GM23248 (cell line): ENCODE measurements around the gene ACOT7. TPM values are rescaled to one million over a fixed set of nuclear protein-coding genes. Genes with fewer than 3 reads are reported as not detected.

ENCODE experiments used
- DNase-seq: peaks from one replicate; pipeline ENCODE4 v3.0.0-alpha.2; 2015
- H2AFZ ChIP-seq: fragments of 200-600 bp; sonication (generic); 2 replicates; pipeline ENCODE4 v1.6.1; 2016; ENCODE audit warnings: antibody characterized with exemption
- H3F3A ChIP-seq: fragments of 200-600 bp; sonication (generic); 2 replicates; pipeline ENCODE4 v1.6.1; 2016; ENCODE audit warnings: mild to moderate bottlenecking, antibody characterized with exemption, mixed run types; ENCODE audit not compliant: insufficient read depth
- H3K27ac ChIP-seq: fragments of 200-600 bp; sonication (generic); 2 replicates; pipeline ENCODE4 v1.5.1; 2016; ENCODE audit warnings: mild to moderate bottlenecking
- H3K27me3 ChIP-seq: fragments of 200-600 bp; sonication (generic); replicated peaks from 2 replicates; pipeline ENCODE4 v1.6.1; 2016; ENCODE audit warnings: mild to moderate bottlenecking; ENCODE audit not compliant: insufficient read depth
- H3K36me3 ChIP-seq: fragments of 200-600 bp; sonication (generic); 2 replicates; pipeline ENCODE4 v1.6.1; 2016; ENCODE audit warnings: low read depth, mild to moderate bottlenecking
- H3K4me1 ChIP-seq: fragments of 200-600 bp; sonication (generic); 2 replicates; pipeline ENCODE4 v1.6.1; 2016; ENCODE audit warnings: mild to moderate bottlenecking; ENCODE audit not compliant: insufficient read depth
- H3K4me2 ChIP-seq: fragments of 200-600 bp; sonication (generic); one replicate; pipeline ENCODE4 v1.6.1; 2016; ENCODE audit warnings: mild to moderate bottlenecking; ENCODE audit not compliant: unreplicated experiment
- H3K4me3 ChIP-seq: fragments of 200-600 bp; sonication (generic); 2 replicates; pipeline ENCODE4 v1.5.1; 2016; ENCODE audit warnings: mild to moderate bottlenecking
- H3K79me2 ChIP-seq: fragments of 200-600 bp; sonication (generic); 2 replicates; pipeline ENCODE4 v1.6.1; 2016; ENCODE audit warnings: mild to moderate bottlenecking; ENCODE audit not compliant: insufficient read depth
- H3K9ac ChIP-seq: fragments of 200-600 bp; sonication (generic); 2 replicates; pipeline ENCODE4 v1.6.1; 2016; ENCODE audit warnings: mild to moderate bottlenecking
- H3K9me2 ChIP-seq: fragments of 200-600 bp; sonication (generic); 2 replicates; pipeline ENCODE4 v1.6.1; 2016; ENCODE audit warnings: mixed run types, mild to moderate bottlenecking, moderate library complexity; ENCODE audit not compliant: insufficient read depth
- H3K9me3 ChIP-seq: fragments of 200-600 bp; sonication (generic); one replicate; pipeline ENCODE4 v1.6.1; 2017; ENCODE audit warnings: low read depth
- H4K20me1 ChIP-seq: fragments of 200-600 bp; sonication (generic); 2 replicates; pipeline ENCODE4 v1.6.0; 2016; ENCODE audit not compliant: insufficient read depth
- EZH2 ChIP-seq: fragments of 200-600 bp; sonication (generic); IDR thresholded peaks from 2 replicates; pipeline ENCODE4 v1.6.1; 2018; ENCODE audit warnings: antibody characterized with exemption, mild to moderate bottlenecking; ENCODE audit not compliant: insufficient read depth, poor library complexity, severe bottlenecking
- EZH2phosphoT487 ChIP-seq: fragments of 200-600 bp; sonication (generic); IDR thresholded peaks from 2 replicates; pipeline ENCODE4 v1.6.1; 2018; ENCODE audit warnings: antibody characterized with exemption, moderate library complexity, mild to moderate bottlenecking, low read depth; ENCODE audit not compliant: insufficient read depth
- WGBS, 2 experiments: methylation state at CpG; one replicate each; pipeline ENCODE4 v1.1.6; 2015 to 2017; ENCODE audit warnings: low lambda C conversion rate in 2 of 2, low coverage in 1 of 2; ENCODE audit errors: missing lambda C conversion rate in 2 of 2; 5-methylcytosine and 5-hydroxymethylcytosine counted together
- in situ Hi-C: fragments of 300-500 bp; cut with MboI; formaldehyde crosslinking; loops from 2 replicates; pipeline ENCODE4 v1.15.0; 2020
- polyA plus RNA-seq: library from polyadenylated mRNA; unstranded; fragments of >200 nt; fragmentation: Nextera tagmentation; extraction: Ambion mirVana; gene quantifications from 2 replicates; pipeline ENCODE4 v1.2.1, GENCODE V29; 2016
- total RNA-seq: library from RNA; depleted of rRNA; stranded (reverse); fragments of >200 nt; shearing (Covaris generic); gene quantifications from 2 replicates; pipeline ENCODE4 v1.2.3, GENCODE V29; 2014

The ACOT7 gene
- total and polyA plus RNA-seq, 2 experiments from 2014 or later: 25.7 to 74.7 TPM

DNA sequence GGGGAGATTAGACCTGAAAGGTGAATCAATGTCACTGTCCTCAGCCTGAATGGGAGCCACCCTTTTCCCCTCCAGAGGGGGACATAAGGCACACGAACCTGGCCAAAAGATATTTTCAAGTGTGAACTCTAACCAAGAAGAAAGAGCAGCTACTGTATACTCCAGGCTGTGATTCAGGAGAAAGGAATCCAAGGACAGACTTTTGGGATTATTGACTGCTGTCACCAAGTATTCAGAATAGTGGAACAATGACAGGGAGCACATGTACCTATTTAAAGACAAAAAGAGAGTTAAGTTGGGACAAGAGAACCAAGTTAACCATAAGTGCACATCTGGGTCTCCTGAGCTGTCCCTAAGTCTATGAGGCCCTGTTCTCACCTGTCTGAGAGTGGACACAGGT, 160.2 kb downstream of the ACOT7 start:
- Histone ChIP-seq H3K27me3 (no peaks in the 10 kb centered on the region), H3K27ac (no peak overlapping the region), H3K9me3 (no peaks in the 10 kb centered on the region), H3K4me3 (no peak overlapping the region), H2AFZ (no peak overlapping the region), H3K9ac (no peak overlapping the region), H3K36me3 (0 out of 2 replicates have a peak, but pooled peaks cover 7% of the 10 kb centered on the region), H4K20me1 (no peaks in the 10 kb centered on the region), H3F3A (no peaks in the 10 kb centered on the region), H3K4me2 (no peak overlapping the region), H3K79me2 (peaks cover 32% of the 10 kb centered on the region), H3K9me2 (no peaks in the 10 kb centered on the region), H3K4me1 (no peaks in the 10 kb centered on the region)
- no peak for TF ChIP-seq EZH2phosphoT487
- no peak for TF ChIP-seq EZH2
- in situ Hi-C loops: no loop called here
- no peak for DNase-seq
- 17 to 18% methylated on average over 1 of the region's 1 CpG for WGBS, 2 experiments

DNA sequence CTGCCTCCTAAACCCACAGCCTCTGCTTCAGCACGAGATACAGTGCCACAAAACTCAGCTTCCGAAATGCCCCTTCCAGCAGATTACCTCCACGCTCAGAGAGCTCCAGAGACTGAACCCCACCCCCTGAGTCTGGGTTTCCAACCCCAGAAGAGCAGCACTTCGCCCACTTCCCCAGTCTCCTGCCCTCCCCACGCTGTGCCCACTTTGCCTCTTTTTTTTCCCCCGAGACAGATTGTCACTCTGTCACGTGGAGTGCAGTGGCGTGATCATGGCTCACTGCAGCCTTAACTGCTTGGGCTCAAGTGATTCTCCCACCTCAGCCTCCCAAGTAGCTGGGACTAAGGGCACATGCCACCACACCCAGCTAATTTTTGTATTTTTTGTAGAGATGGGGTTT, 167.9 kb downstream of the ACOT7 start:
- no peaks in the 10 kb centered on the region for H4K20me1 ChIP-seq
- no peaks in the 10 kb centered on the region for H3K9me2 ChIP-seq
- H2AFZ ChIP-seq: no peak overlapping the region
- H3F3A ChIP-seq: 0 out of 2 replicates have a peak, but pooled peaks cover 8% of the 10 kb centered on the region
- H3K27me3 ChIP-seq: no peaks in the 10 kb centered on the region
- H3K9me3 ChIP-seq: no peaks in the 10 kb centered on the region
- H3K79me2 ChIP-seq: no peaks in the 10 kb centered on the region
- WGBS, 2 experiments: 88% methylated on average over 8 of the region's 8 CpGs
- TF ChIP-seq EZH2 (no peak), EZH2phosphoT487 (no peak)
- no peak overlapping the region for H3K4me3 ChIP-seq
- no peak for DNase-seq
- in situ Hi-C loops: no loop called here
- H3K4me1 ChIP-seq: no peaks in the 10 kb centered on the region
- peaks cover 14% of the 10 kb centered on the region; the same call in 1 of the 2 replicates for H3K36me3 ChIP-seq
- no peak overlapping the region for H3K27ac ChIP-seq
- no peak overlapping the region for H3K4me2 ChIP-seq
- no peak overlapping the region for H3K9ac ChIP-seq

GRCh38 chr1:6224718-6225117, 168.8 kb downstream of the ACOT7 start:
- H4K20me1 ChIP-seq: no peaks in the 10 kb centered on the region
- WGBS, 2 experiments: 94 to 95% methylated on average over 14 to 15 of the region's 15 CpGs
- no peaks in the 10 kb centered on the region for H3K9me3 ChIP-seq
- 0 out of 2 replicates have a peak, but pooled peaks cover 8% of the 10 kb centered on the region for H3F3A ChIP-seq
- H2AFZ ChIP-seq: no peak overlapping the region
- H3K27me3 ChIP-seq: no peaks in the 10 kb centered on the region
- TF ChIP-seq EZH2phosphoT487 (no peak), EZH2 (no peak)
- in situ Hi-C loops: no loop called here
- H3K79me2 ChIP-seq: no peaks in the 10 kb centered on the region
- no peak overlapping the region for H3K4me3 ChIP-seq
- no peaks in the 10 kb centered on the region for H3K4me1 ChIP-seq
- H3K27ac ChIP-seq: no peak overlapping the region
- no peak overlapping the region for H3K9ac ChIP-seq
- no peaks in the 10 kb centered on the region for H3K9me2 ChIP-seq
- no peak overlapping the region for H3K4me2 ChIP-seq
- no peak for DNase-seq
- H3K36me3 ChIP-seq: peaks cover 14% of the 10 kb centered on the region; the same call in 1 of the 2 replicates

DNA sequence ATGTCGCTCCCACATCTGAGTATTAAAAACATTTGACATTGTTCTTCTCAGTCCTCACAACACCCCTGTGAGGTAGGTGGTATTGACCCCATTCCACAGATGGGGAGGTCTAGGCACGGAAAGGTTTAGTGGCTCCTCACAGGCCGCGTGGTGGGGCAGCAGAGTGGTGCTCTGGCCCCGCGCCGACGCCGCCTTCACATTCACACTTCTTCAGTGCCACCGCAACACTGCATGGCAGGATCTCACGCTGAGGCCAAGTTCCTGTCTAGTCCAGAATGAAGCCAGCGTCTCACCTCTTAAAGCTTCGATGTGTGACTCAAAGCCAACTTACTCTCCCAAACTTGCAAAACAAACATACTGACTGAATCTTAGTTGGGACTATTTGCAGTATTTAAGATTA, 169.9 kb downstream of the ACOT7 start:
- no peak overlapping the region for H3K27ac ChIP-seq
- no peaks in the 10 kb centered on the region for H3K79me2 ChIP-seq
- H2AFZ ChIP-seq: no peak overlapping the region
- no peaks in the 10 kb centered on the region for H3K27me3 ChIP-seq
- no peak for TF ChIP-seq EZH2phosphoT487
- TF ChIP-seq EZH2: no peak
- 99% methylated on average over 13 of the region's 13 CpGs for WGBS, 2 experiments
- H3K4me3 ChIP-seq: no peak overlapping the region
- in situ Hi-C loops: no loop called here
- peaks cover 14% of the 10 kb centered on the region; the same call in 1 of the 2 replicates for H3K36me3 ChIP-seq
- H3K9ac ChIP-seq: no peak overlapping the region
- H3K4me1 ChIP-seq: no peaks in the 10 kb centered on the region
- no peaks in the 10 kb centered on the region for H4K20me1 ChIP-seq
- no peaks in the 10 kb centered on the region for H3K9me2 ChIP-seq
- no peak for DNase-seq
- no peaks in the 10 kb centered on the region for H3K9me3 ChIP-seq
- 0 out of 2 replicates have a peak, but pooled peaks cover 8% of the 10 kb centered on the region for H3F3A ChIP-seq
- H3K4me2 ChIP-seq: no peak overlapping the region

GRCh38 chr1:6222636-6223035, 170.9 kb downstream of the ACOT7 start:
- no peaks in the 10 kb centered on the region for H3K27me3 ChIP-seq
- H3K9ac ChIP-seq: no peak overlapping the region
- in situ Hi-C loops: no loop called here
- no peak for TF ChIP-seq EZH2phosphoT487
- H3K36me3 ChIP-seq: peaks cover 14% of the 10 kb centered on the region; the same call in 1 of the 2 replicates
- H3K4me3 ChIP-seq: no peak overlapping the region
- no peaks in the 10 kb centered on the region for H4K20me1 ChIP-seq
- H2AFZ ChIP-seq: no peak overlapping the region
- no peak overlapping the region for H3K27ac ChIP-seq
- DNase-seq: no peak
- no peaks in the 10 kb centered on the region for H3K9me3 ChIP-seq
- H3K9me2 ChIP-seq: no peaks in the 10 kb centered on the region
- 74 to 75% methylated on average over 6 of the region's 6 CpGs for WGBS, 2 experiments
- H3K4me1 ChIP-seq: no peaks in the 10 kb centered on the region
- no peaks in the 10 kb centered on the region for H3K79me2 ChIP-seq
- no peak overlapping the region for H3K4me2 ChIP-seq
- 0 out of 2 replicates have a peak, but pooled peaks cover 8% of the 10 kb centered on the region for H3F3A ChIP-seq
